GM18507 (cell line): ENCODE results near the gene MAGEC3.
"Not testable (repeated sequence)": the region's sequence is repeated elsewhere in the genome, so short reads cannot be mapped to it uniquely, and the experiment has no call there.

Source experiments
- DNase-seq: peaks from one replicate; pipeline ENCODE4 v3.0.0; 2011; ENCODE audit warnings: low read depth; ENCODE audit not compliant: insufficient read length; ENCODE audit errors: extremely low spot score
- FAIRE-seq: peaks from 2 replicates; lab custom pipeline; 2011; peaks lifted over from hg19 to GRCh38; lab: Jason Lieb, UNC

The MAGEC3 gene, protein sequence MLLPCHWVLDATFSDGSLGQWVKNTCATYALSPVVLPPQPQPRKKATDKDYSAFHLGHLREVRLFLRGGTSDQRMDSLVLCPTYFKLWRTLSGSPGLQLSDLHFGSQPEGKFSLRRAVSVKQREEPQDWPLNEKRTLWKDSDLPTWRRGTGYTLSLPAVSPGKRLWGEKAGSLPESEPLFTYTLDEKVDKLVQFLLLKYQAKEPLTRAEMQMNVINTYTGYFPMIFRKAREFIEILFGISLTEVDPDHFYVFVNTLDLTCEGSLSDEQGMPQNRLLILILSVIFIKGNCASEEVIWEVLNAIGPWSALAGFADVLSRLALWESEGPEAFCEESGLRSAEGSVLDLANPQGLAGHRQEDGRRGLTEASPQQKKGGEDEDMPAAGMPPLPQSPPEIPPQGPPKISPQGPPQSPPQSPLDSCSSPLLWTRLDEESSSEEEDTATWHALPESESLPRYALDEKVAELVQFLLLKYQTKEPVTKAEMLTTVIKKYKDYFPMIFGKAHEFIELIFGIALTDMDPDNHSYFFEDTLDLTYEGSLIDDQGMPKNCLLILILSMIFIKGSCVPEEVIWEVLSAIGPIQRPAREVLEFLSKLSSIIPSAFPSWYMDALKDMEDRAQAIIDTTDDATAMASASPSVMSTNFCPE

DNA sequence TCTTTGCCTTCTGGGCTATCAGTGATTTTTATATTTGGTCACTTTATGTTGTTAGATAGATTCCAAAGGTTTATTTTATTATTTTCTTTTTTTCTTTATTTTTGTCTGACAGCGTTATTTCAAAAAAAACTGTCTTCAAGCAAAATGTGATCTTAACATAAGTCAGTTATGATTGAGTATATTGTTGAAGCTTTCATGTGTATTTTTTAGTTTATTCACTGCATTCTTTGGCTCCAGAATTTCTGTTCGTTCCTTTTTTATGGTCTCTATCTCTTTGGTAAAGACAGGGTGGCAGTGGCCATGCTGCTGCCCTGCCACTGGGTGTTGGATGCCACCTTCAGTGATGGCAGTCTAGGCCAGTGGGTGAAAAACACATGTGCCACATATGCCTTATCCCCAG lies at the start of gene MAGEC3:
MAGEC3 (plus strand) TSS at position 301 of the 400 bp plus-strand sequence; CDS start at position 301, 0 bp downstream.
- no peak for FAIRE-seq
- no peak for DNase-seq

- DNase-seq (no peak), FAIRE-seq (no peak)
These were observed 46.3 kb upstream of the MAGEC3 start for GRCh38 chrX:141791856-141792255.

GRCh38 chrX:141811438-141811837 lies 26.7 kb upstream of the MAGEC3 start:
- FAIRE-seq (no peak), DNase-seq (no peak)

DNA sequence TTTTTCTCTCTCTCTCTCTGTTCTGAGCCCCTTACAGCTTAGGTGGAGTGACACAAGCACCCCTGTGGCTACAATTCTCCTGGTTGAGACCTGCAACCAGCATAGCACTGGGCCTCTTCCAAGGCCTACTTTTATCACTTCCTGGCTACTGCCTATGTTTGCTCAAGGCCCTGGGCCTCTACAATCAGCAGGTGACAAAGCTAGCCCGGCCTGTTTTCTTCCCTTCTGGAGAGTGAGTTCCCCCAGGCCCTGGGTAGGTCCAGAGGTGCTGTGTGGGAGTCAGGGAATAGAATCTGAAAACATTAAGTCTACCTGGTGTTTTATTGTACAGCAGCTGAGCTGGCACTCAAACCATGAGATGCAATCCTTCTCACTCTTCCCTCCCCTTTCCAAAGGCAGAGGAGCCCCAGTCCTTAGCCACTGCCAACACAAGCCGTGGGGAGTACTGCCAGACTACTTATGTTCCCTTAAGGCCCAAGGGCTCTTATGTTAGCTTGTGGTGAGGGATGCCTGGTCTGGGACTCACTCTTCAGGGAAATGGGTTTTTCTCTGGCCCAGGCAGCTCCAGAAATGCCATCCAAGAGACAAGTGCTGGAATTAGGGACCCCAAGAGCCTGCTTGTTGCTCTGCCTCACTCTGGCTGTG lies 23.8 kb upstream of the MAGEC3 start:
- FAIRE-seq (no peak), DNase-seq (no peak)

DNA sequence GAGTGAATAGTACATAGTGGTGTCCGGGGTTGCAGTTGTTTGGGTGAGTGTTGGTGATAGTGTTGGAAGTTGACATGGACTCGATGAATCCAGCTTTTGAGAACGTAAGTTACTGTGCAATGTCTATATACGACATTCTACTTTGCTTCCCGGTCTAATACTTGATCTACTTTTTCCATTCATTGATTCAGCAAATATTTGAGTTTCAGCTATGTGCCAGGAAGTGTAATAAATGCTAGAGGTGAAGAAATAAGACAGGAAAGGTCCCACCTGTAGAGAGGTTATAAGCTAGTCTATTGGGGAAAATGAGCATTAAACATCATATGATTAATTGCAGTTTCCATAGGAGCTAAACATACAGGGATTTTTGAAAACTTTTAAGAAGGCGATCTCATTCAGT lies 22.2 kb upstream of the MAGEC3 start:
- DNase-seq (no peak), FAIRE-seq (no peak)

GRCh38 chrX:141832247-141832646 lies 5.9 kb upstream of the MAGEC3 start:
- FAIRE-seq: no peak

GRCh38 chrX:141839856-141840255 lies 1.7 kb downstream of the MAGEC3 start:
- no peak for FAIRE-seq
- no peak for DNase-seq

More at GRCh38 chrX:141832247-141832646, 5.9 kb upstream of the MAGEC3 start:
- no peak for DNase-seq

- FAIRE-seq (no peak), DNase-seq (no peak)
These were observed 19.4 kb downstream of the MAGEC3 start for GRCh38 chrX:141857479-141857878.

DNA sequence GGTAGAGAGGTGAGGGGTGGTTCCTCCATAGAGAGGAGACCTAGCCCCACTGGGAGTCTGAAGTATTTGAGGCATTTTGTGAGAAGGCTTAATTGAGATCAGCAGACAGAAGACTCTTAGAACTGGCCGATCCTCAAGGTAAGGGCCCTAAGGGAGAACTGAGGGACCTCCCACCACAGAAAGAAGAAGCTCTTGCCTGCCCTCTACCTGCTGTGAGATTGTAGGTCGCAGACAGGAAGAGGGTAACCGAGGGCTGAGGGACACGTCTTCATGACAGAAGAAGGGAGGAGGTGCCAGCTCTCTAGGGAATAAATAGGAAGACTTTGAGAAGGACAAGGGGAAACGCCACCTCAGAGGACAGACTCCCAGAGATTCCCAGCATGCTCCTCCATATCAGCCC lies 41.5 kb downstream of the MAGEC3 start:
- DNase-seq: no peak
- FAIRE-seq: no peak

GRCh38 chrX:141888811-141889210 lies 50.7 kb downstream of the MAGEC3 start:
- not testable (repeated sequence) for FAIRE-seq, DNase-seq

- DNase-seq: no peak
- FAIRE-seq: no peak
These were observed 56.6 kb downstream of the MAGEC3 start for GRCh38 chrX:141894733-141895132.

DNA sequence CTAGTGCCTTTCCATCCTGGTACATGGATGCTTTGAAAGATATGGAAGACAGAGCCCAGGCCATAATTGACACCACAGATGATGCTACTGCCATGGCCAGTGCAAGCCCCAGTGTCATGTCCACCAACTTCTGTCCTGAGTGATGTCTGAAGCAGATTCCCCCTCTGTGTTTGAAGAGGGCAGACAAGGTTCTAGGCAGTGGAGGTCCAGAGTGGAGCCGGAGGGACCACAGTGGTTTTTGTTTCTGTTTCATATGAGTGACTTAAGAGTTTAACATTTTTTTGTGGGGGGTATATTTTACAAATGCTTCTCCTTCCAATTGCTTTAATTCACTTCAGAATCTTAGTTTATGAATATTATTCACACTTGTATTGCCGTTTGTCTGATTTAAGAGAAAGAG lies 59.6 kb downstream of the MAGEC3 start:
- DNase-seq (no peak), FAIRE-seq (no peak)

GRCh38 chrX:141902366-141902765 lies 64.2 kb downstream of the MAGEC3 start:
- FAIRE-seq (no peak), DNase-seq (no peak)

- FAIRE-seq (no peak), DNase-seq (no peak)
These were observed 65.5 kb downstream of the MAGEC3 start, which contains the start of gene MAGEC1 for GRCh38 chrX:141903400-141904155. Gene MAGEC1, plus strand, starts transcription at chrX:141903894. Its CDS starts 1,179 bp downstream, at chrX:141905073.

DNA sequence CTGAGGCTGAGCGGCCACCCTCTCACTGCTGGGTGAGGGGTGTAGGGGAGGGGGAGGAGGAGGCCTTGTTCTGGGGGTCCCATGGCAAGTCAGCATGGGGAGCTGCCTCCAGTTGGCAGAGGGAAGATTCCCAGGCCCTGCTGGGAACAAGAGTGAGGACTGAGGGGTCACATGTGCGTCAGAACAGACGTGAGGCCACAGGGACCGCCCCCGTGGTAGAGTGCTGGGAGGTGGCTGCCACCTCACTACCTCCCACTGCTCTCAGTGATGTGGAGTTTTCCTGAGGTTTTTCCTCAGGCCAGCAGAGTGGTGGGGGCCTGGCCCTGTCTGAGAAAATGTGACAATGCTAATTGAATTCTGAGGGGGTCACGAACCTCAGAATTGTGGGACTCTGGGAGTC lies 66.1 kb downstream of the MAGEC3 start:
- DNase-seq: no peak
- FAIRE-seq: no peak

DNA sequence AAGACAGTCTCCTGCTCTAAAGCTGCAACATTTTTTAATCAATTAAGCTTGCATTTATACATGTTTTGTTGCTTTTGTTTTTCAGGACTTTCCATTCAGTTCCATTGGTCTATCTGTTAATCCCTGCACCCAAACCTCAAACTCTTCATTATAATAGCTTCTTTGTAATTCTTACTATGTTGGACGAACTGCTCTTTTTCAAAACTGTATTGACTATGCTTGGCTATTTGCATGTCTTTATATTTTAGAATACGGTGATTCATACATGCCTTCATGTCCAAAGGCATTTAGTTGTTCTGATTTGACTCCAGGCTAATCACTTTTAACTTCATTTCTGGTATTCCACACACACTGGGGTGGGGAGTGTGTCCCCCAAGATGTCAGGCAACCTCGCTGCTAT lies 79.7 kb downstream of the MAGEC3 start:
- FAIRE-seq (no peak), DNase-seq (no peak)

DNA sequence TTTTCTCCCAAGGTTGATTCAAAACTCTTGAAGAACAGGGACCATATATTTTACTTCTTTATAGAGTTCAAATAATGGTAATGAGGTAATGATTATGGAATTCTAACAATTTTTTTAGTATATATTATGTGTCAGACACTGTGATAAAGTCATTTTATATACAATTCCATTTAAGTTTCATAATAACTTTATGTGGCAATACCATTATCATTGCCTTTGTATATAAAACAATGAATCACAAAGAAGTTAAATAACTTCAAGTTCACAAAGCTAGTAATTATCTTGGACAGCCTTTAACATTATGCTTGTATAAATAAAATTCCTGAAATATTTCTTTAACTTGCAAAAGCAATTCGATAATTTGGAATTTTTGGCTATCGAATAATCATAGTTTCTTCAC lies 86.2 kb downstream of the MAGEC3 start:
- DNase-seq (no peak), FAIRE-seq (no peak)

- DNase-seq (no peak), FAIRE-seq (no peak)
These were observed 90.3 kb downstream of the MAGEC3 start for GRCh38 chrX:141928432-141928831.

DNA sequence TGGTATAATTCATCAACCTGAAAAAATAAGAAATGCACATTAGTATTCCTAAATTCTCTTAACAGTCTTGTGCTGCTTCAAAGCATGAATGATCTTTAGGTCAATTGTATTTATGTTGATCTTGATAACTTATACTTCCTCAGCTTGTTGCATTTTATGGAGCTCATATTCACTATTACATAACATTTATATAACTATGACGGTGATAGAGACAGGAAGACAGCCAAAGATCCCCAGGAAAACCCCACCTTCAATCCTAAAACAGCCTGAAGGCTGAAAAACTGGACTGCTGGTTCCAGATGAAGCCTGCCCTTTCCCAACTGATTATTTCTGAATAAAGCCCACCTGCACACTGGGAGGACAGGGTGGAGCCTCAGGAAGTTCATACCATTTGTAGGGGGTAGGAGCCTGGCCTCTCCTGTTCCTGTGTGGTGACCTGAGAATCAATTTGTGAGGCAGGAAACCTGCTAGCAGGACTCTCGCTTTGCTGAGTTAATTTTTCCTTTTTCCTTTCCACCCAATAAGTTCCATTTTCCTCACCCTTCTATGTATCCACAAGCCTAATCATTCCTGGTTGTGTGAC lies 96.0 kb downstream of the MAGEC3 start:
- no peak for FAIRE-seq
- DNase-seq: no peak
